RCC 7860 (cell line): ENCODE data around the gene GPR83.
"Not testable (repeated sequence)": the region's sequence is repeated elsewhere in the genome, so short reads cannot be mapped to it uniquely, and the experiment has no call there.

Experiments
- DNase-seq: peaks from one replicate; pipeline ENCODE4 v3.0.0-alpha.2; 2015; ENCODE audit warnings: low spot score
- FAIRE-seq: peaks from 2 replicates; lab custom pipeline; 2012; peaks lifted over from hg19 to GRCh38; lab: Jason Lieb, UNC

The GPR83 gene

GRCh38 chr11:94376841-94377240, 24.4 kb downstream of the GPR83 start:
- DNase-seq = no peak
- no peak for FAIRE-seq

- not testable (repeated sequence) for FAIRE-seq, DNase-seq
Measured at GRCh38 chr11:94370576-94370975, 30.6 kb downstream of the GPR83 start.

DNA sequence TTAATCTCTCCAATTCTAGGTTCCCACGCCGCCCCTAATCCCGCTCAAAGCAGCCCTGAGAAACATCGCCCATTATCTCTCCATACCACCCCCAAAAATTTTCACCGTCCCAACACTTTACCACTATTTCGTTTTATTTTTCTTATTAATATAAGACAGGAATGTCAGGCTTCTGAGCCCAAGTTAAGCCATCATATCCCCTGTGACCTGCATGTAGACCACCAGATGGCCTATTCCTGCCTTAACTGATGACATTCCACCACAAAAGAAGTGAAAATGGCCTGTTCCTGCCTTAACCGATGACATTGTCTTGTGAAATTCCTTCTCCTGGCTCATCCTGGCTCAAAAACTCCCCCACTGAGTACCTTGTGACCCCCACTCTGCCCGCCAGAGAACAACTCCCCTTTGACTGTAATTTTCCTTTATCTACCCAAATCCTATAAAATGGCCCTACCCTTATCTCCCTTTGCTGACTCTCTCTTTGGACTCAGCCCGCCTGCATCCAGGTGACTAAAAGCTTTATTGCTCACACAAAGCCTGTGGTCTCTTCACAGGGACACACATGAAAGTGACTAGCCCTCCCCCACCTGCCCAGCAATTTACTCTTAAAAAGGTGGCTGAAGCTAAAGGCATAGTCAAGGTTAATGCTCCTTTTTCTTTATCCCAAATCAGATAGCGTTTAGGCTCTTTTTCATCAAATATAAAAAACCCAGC, 50.2 kb downstream of the GPR83 start:
- not testable (repeated sequence) for DNase-seq, FAIRE-seq

GRCh38 chr11:94346311-94346710, 54.9 kb downstream of the GPR83 start:
- FAIRE-seq, DNase-seq: not testable (repeated sequence)

- no peak for FAIRE-seq
Measured at GRCh38 chr11:94343495-94343894, 57.7 kb downstream of the GPR83 start.

GRCh38 chr11:94342250-94342649, 59.0 kb downstream of the GPR83 start:
- DNase-seq (no peak), FAIRE-seq (no peak)

More at GRCh38 chr11:94343495-94343894, 57.7 kb downstream of the GPR83 start:
- no peak for DNase-seq

DNA sequence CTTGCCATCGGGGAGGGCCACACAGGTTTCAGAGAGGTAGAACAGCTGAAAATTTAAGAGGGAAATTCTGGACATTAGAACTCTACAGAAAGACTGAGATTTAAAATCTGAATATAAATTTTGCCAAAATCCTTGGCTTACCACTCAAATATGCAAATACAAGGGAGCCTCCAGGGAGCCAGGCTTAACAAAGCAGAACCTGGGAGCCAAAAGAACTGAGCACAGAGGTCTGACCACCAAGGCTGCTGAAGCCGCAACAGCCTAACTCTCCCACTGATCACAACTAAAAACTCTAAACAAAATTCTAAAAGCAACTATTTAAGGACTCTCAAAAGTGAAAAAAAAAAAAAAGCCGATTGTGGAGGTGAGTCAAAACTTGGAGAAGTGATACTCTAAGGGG, 62.6 kb downstream of the GPR83 start:
- DNase-seq (no peak), FAIRE-seq (no peak)

DNA sequence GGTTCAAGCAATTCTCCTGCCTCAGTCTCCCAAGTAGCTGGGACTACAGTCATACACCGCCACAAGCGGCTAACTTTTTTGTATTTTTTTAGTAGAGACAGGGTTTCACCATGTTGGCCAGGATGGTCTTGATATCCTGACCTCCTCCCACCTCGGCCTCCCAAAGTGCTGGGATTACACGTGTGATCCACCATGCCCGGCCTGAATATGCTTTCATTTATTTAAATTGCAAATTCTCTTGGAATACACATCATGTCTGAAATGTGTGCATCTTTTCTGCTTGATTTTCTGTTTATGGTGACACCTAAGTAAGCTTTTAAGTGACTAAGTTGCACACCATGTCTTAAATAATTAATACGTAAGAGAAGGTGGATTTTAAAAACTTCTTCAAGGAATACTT, 65.2 kb downstream of the GPR83 start:
- FAIRE-seq = no peak
- DNase-seq = no peak

DNA sequence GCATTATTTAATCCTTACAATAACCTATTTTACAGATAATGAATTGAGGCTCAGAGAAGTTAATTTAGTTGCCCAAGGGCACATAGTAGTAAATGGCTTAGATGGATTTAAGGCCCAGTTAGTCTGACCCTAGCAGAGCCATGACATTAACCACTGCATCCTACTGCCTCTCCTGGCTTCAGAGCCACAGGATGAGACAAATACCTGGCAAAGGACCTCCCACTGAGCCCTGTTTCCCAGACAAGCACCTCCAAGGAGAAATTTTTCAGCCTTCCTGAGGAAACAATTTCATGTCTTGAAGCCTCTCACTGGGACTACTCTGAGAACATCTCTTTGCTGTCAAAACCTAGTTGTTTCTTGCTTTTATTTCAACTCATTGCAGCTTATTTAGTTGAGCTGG, 68.4 kb downstream of the GPR83 start:
- DNase-seq = no peak
- FAIRE-seq = no peak

GRCh38 chr11:94330789-94331188, 70.4 kb downstream of the GPR83 start:
- FAIRE-seq = no peak
- no peak for DNase-seq

DNA sequence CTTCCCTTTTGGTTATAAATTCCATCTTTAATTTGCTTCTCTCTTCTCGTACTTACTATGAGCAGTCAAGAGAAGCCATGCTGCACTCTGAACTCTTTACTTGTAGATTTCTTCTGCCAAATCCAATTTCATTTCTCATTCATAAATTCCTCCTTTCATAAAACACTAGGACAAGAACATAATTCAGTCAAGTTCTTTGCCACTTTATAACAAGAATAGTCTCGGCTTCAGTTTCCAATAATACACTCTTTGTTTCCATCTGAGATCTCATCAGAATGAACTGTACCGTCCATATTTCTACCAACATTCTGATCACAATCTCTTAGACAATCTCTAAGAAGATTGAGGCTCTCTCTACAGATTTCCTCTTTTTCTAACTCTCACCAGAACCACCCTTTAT, 71.7 kb downstream of the GPR83 start:
- no peak for DNase-seq
- no peak for FAIRE-seq

DNA sequence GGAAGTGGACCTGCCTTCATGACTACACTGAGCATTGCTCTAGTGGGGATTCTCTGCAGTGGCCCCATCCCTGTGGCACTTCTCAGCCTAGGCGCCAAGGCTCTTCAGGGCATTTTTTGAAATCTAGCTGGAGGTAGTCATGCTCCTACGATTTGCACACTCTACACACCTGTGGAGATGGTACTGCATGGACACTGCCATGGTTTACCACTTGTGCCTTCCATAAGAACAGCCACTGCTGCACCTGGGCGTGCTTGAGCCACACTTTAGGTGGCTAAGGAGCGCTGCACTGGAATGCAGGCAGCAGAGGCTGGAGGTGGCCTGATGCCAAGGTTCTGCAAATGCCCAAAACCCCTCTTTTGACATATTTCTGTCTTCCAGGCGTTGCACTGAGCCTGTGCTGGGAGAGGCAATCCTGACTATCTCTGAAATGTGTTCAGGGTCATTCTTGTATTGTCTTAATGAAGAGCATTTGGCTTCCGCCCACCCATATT, 72.6 kb downstream of the GPR83 start:
- no peak for FAIRE-seq
- DNase-seq = no peak
